Vagina (tissue), 2 donors: Measurements from ENCODE around the gene SLC37A1. TPM values are rescaled to one million over a fixed set of nuclear protein-coding genes. Genes with fewer than 3 reads are reported as not detected.
A peak's percentile ranks its signal among the peaks of the same experiment; 100 is the strongest.

Experiments
- DNase-seq, 2 donors: peaks; one replicate each; pipeline ENCODE4 v3.0.0-alpha.2; 2017; ENCODE audit errors: extremely low spot score in 2 of 2
- H3K27ac ChIP-seq: fragments of 200-600 bp; sonication (generic); one replicate; pipeline ENCODE4 v1.5.1; 2019
- H3K27me3 ChIP-seq: fragments of 200-600 bp; sonication (generic); one replicate; pipeline ENCODE4 v1.5.1; 2019
- H3K36me3 ChIP-seq, 2 donors: fragments of 200-600 bp; sonication (generic); one replicate each; pipeline ENCODE4 v1.5.1; 2017 to 2019
- H3K4me1 ChIP-seq: fragments of 200-600 bp; sonication (generic); one replicate; pipeline ENCODE4 v1.5.1; 2019
- H3K4me3 ChIP-seq, 2 donors: fragments of 200-600 bp; sonication (generic); 1 replicate in 1 of 2; 2 replicates in 1 of 2; pipeline ENCODE4 v1.5.1; 2016 to 2019
- H3K9me3 ChIP-seq: fragments of 200-600 bp; sonication (generic); one replicate; pipeline ENCODE4 v1.5.1; 2019
- POLR2A ChIP-seq, 2 donors: fragments of 450-650 bp; IDR thresholded peaks; one replicate each; pipeline ENCODE4 v1.6.1; 2017; ENCODE audit warnings: antibody characterized with exemption in 2 of 2, mild to moderate bottlenecking in 2 of 2, moderate library complexity in 2 of 2
- POLR2AphosphoS5 ChIP-seq, 2 donors: sonication (generic); formaldehyde crosslinking; IDR thresholded peaks; one replicate each; pipeline ENCODE4 v1.9.0; 2017; ENCODE audit warnings: antibody characterized with exemption in 2 of 2, mild to moderate bottlenecking in 2 of 2, low read depth in 1 of 2; ENCODE audit not compliant: insufficient read depth in 1 of 2
- intact Hi-C: fragments of 100-400 bp; cut with DNase I; formaldehyde crosslinking; loops from one replicate; pipeline ENCODE4 v1.15.1; 2023
- total RNA-seq: library from RNA; depleted of rRNA; stranded (reverse); fragments of >200 nt; gene quantifications from one replicate; pipeline ENCODE4 v1.2.3, GENCODE V29; 2016
- TF ChIP-seq, protein P1 (sequence below), 3 experiments: fragments of 450-650 bp in 2 of 3; fragments of 200-600 bp in 1 of 3; sonication (generic) in 1 of 3; IDR thresholded peaks; one replicate each; pipeline ENCODE4 v1.5.1; 2017 to 2019; ENCODE audit warnings: antibody characterized with exemption in 3 of 3, mild to moderate bottlenecking in 2 of 3, moderate library complexity in 2 of 3

The SLC37A1 gene
- total RNA-seq, 1 donor from 2014 or later = 11.8 TPM

DNA sequence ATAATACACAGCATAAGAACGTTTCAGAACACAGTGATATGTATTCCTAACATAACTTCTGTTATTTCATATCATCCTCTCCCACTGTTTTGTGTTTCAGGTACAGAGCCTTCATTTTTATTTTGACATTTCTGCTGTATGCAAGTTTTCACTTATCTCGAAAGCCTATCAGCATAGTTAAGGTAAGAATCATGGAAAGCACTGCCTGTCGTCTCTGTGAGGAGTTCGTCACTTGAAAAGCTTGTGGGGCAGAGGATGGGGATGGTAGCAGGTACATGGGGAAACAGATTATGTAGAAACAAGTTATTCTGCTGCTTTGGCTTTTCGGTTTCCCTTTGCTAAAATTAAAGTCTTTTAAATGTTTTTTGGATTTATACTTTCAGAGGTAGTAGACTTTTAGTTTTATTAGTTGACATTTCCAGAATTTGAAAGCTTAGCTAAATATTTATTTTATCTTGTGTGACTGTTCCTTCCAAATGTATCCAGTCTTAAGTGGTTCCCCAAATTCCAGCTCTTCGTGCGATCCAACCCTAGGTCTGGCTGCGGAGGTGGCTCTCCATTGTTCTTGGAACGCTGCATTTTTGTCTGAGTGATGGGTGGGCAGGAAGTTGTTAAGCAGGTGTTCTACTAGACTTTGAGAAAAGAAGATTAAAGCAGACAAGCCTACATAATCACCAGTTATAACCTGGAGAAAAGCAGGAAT is 12.2 kb downstream of the SLC37A1 start:
- Histone ChIP-seq H3K4me1 (peaks cover 21% of the 10 kb centered on the region), H3K9me3 (no peaks in the 10 kb centered on the region), H3K27me3 (no peaks in the 10 kb centered on the region), H3K27ac (no peak overlapping the region), H3K4me3 (no peak overlapping the region), H3K36me3 (no peaks in the 10 kb centered on the region)
- no peak for DNase-seq
- TF ChIP-seq POLR2AphosphoS5 (IDR thresholded peaks at IDR 0.05; ENCODE audit: insufficient read depth in 1 of 2, low read depth in 1 of 2) (no peak), POLR2A (IDR thresholded peaks at IDR 0.05) (no peak)
- TF ChIP-seq, protein P1, sequence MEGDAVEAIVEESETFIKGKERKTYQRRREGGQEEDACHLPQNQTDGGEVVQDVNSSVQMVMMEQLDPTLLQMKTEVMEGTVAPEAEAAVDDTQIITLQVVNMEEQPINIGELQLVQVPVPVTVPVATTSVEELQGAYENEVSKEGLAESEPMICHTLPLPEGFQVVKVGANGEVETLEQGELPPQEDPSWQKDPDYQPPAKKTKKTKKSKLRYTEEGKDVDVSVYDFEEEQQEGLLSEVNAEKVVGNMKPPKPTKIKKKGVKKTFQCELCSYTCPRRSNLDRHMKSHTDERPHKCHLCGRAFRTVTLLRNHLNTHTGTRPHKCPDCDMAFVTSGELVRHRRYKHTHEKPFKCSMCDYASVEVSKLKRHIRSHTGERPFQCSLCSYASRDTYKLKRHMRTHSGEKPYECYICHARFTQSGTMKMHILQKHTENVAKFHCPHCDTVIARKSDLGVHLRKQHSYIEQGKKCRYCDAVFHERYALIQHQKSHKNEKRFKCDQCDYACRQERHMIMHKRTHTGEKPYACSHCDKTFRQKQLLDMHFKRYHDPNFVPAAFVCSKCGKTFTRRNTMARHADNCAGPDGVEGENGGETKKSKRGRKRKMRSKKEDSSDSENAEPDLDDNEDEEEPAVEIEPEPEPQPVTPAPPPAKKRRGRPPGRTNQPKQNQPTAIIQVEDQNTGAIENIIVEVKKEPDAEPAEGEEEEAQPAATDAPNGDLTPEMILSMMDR (IDR thresholded peaks at IDR 0.05) = no peak
- intact Hi-C loops = no loop called here

DNA sequence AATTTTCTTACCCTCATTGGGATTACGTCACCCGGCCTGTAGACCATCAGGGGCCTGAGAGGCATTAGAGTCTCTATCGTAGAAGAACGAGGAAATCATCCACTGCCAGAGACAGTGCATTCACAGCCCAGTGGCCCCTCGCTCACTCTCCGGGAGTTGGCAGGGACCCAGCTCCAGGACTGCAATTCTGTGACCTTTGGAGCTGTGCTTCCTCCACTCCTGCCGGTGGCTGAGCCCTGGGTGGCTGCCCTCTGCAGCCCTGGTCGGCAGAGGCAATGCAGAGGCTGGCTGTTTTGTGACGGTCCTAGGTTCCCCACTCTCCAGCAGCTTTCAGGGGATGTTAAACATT is 12.7 kb downstream of the SLC37A1 start:
- no peak for DNase-seq
- Histone ChIP-seq H3K9me3 (no peaks in the 10 kb centered on the region), H3K36me3 (no peaks in the 10 kb centered on the region), H3K4me3 (no peak overlapping the region), H3K27ac (no peak overlapping the region), H3K27me3 (no peaks in the 10 kb centered on the region), H3K4me1 (peaks cover 21% of the 10 kb centered on the region)
- intact Hi-C loops = no loop called here
- TF ChIP-seq, protein P1 (IDR thresholded peaks at IDR 0.05) = no peak
- no peak for TF ChIP-seq POLR2AphosphoS5 (IDR thresholded peaks at IDR 0.05; ENCODE audit: insufficient read depth in 1 of 2, low read depth in 1 of 2)
- no peak for TF ChIP-seq POLR2A (IDR thresholded peaks at IDR 0.05)

DNA sequence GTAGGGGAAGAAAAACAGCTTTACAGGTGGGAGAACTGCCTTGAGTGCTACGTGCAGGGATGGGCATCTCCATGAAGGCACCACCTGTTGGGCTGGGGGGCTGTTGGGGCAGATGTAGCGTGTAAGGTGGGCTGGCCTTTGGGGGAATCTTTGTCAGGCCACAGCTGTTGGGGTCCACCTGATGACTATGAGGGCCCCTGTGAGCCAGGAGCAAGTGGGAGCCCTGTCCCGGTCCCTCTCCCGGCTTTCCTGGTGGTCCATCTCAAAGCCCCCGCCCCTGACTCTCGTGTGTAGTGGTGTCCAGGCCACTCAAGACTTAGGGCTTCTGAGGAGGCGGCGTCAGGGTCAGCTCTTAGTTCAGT is 13.5 kb downstream of the SLC37A1 start:
- Histone ChIP-seq H3K36me3 (no peaks in the 10 kb centered on the region), H3K27me3 (no peaks in the 10 kb centered on the region), H3K4me1 (peaks cover 21% of the 10 kb centered on the region), H3K4me3 (no peak overlapping the region), H3K9me3 (no peaks in the 10 kb centered on the region), H3K27ac (peak overlapping the region; percentile 34)
- intact Hi-C loops = no loop called here
- TF ChIP-seq POLR2A (IDR thresholded peaks at IDR 0.05) (no peak), POLR2AphosphoS5 (IDR thresholded peaks at IDR 0.05; ENCODE audit: insufficient read depth in 1 of 2, low read depth in 1 of 2) (no peak)
- TF ChIP-seq, protein P1 (IDR thresholded peaks at IDR 0.05) = no peak
- no peak for DNase-seq

DNA sequence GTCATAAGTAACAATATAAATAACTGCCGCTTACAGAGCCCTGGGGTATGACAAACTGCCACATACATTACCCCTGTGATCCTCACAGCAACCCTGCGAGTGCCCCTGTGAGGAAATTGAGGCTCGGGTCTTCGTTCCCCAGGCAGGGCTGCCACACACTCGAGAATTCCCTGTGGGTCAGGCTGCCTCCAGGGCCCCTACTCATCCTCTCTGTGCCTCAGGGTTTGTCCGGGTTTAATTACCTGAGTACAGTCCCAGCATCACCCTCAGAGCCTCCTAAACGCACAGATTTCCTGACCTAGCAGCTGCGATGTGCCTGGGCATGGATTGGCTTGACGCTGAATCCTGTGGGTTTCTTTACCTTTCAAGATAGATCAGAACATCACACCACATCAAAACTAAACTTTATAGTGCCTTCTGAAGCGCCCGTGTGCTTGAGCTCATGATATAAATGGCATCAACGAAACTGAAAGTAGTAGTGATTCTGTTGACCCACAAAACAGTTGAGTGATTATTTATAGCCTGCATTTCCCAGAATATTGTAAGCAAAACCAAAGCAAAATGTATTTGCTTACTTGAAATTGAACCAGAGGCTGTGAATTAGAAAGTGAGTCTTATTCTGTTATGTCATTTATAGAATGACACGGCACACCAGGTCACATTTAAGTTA is 14.0 kb downstream of the SLC37A1 start:
- H3K4me1 ChIP-seq = peaks cover 23% of the 10 kb centered on the region
- H3K4me3 ChIP-seq = no peak overlapping the region
- no peak for DNase-seq

More for the DNA sequence above, 14.0 kb downstream of the SLC37A1 start:
- intact Hi-C loops = no loop called here
- TF ChIP-seq, protein P1 (IDR thresholded peaks at IDR 0.05) = no peak
- TF ChIP-seq POLR2AphosphoS5 (IDR thresholded peaks at IDR 0.05; ENCODE audit: insufficient read depth in 1 of 2, low read depth in 1 of 2) (peak in 1 of 2 donors; percentile 14), POLR2A (IDR thresholded peaks at IDR 0.05) (no peak)
- H3K36me3 ChIP-seq = no peaks in the 10 kb centered on the region
- no peaks in the 10 kb centered on the region for H3K9me3 ChIP-seq
- no peaks in the 10 kb centered on the region for H3K27me3 ChIP-seq
- H3K27ac ChIP-seq = peak overlapping the region; percentile 34
